IMR-90 (cell line): Measurements from ENCODE around the gene PPP2R2D. TPM values are rescaled to one million over a fixed set of nuclear protein-coding genes. Genes with fewer than 3 reads are reported as not detected.

Experiments
- ATAC-seq: fragments of 200-7000 bp; cut with Tn5 transposase; 2 replicates; pipeline ENCODE4 v1.9.1; 2020; ENCODE audit warnings: low read depth, mild to moderate bottlenecking, moderate library complexity
- BruUV-seq: library from RNA; stranded (reverse); fragments of 400-500 nt; replicated peaks from 2 replicates; lab custom pipeline; 2021; lab: Mats Ljungman, UMichigan
- CTCF ChIA-PET: fragments of 300-600 bp; formaldehyde crosslinking; extraction: SDS; loops from one replicate; lab custom pipeline; 2021; ENCODE audit warnings: antibody characterized with exemption; lab: Yijun Ruan, JAX
- POLR2A ChIA-PET: fragments of 300-600 bp; sonication (Branson Sonifier 250); formaldehyde crosslinking; loops from one replicate; lab custom pipeline; 2022; ENCODE audit warnings: antibody characterized with exemption; ENCODE audit not compliant: unreplicated experiment; lab: Charles Lee
- DNase-seq: peaks from one replicate; pipeline ENCODE4 v3.0.0; 2013
- H2AFZ ChIP-seq: replicated peaks from 2 replicates; pipeline ENCODE3; 2013; ENCODE audit warnings: low read length, mild to moderate bottlenecking; ENCODE audit not compliant: poor library complexity
- H2AK5ac ChIP-seq: 2 replicates; pipeline ENCODE4 v1.6.1; 2013; ENCODE audit warnings: low read depth, low read length, inconsistent platforms
- H2AK9ac ChIP-seq: replicated peaks from 2 replicates; pipeline ENCODE3; 2013; ENCODE audit warnings: mild to moderate bottlenecking, low read depth, low read length, moderate library complexity; ENCODE audit not compliant: poor library complexity
- H2BK120ac ChIP-seq: 2 replicates; pipeline ENCODE4 v1.6.1; 2013; ENCODE audit warnings: low read depth, low read length, inconsistent platforms
- H2BK15ac ChIP-seq: 3 replicates; pipeline ENCODE4 v1.6.1; 2013; ENCODE audit warnings: low read depth, low read length, inconsistent platforms
- H2BK20ac ChIP-seq: 2 replicates; pipeline ENCODE4 v1.6.1; 2013; ENCODE audit warnings: low read depth, mild to moderate bottlenecking, inconsistent platforms, low read length, moderate library complexity
- H2BK5ac ChIP-seq: 2 replicates; pipeline ENCODE4 v1.6.1; 2013; ENCODE audit warnings: mild to moderate bottlenecking, low read depth, low read length, inconsistent platforms; ENCODE audit not compliant: poor library complexity, severe bottlenecking
- H3K14ac ChIP-seq: replicated peaks from 2 replicates; pipeline ENCODE4 v1.6.1; 2013; ENCODE audit warnings: low read depth, low read length, inconsistent platforms
- H3K18ac ChIP-seq: 2 replicates; pipeline ENCODE4 v1.6.1; 2013; ENCODE audit warnings: low read depth, low read length, control low read depth
- H3K23ac ChIP-seq: 2 replicates; pipeline ENCODE4 v1.6.1; 2013; ENCODE audit warnings: low read depth, low read length, inconsistent platforms
- H3K27ac ChIP-seq: 2 replicates; pipeline ENCODE4 v1.5.1; 2013; ENCODE audit warnings: mild to moderate bottlenecking, control low read depth, low read length; ENCODE audit not compliant: insufficient read depth
- H3K27me3 ChIP-seq: 2 replicates; pipeline ENCODE4 v1.6.1; 2013; ENCODE audit warnings: low read length; ENCODE audit not compliant: control insufficient read depth, insufficient read depth
- H3K36me3 ChIP-seq: 2 replicates; pipeline ENCODE4 v1.6.1; 2013; ENCODE audit warnings: low read length, mixed read lengths; ENCODE audit not compliant: control insufficient read depth, insufficient read depth
- H3K4ac ChIP-seq: 2 replicates; pipeline ENCODE4 v1.6.1; 2013; ENCODE audit warnings: low read depth, low read length, inconsistent platforms
- H3K4me1 ChIP-seq: 2 replicates; pipeline ENCODE4 v1.6.1; 2013; ENCODE audit warnings: low read length, mixed read lengths; ENCODE audit not compliant: control insufficient read depth, insufficient read depth
- H3K4me2 ChIP-seq: 2 replicates; pipeline ENCODE4 v1.6.1; 2013; ENCODE audit warnings: low read depth, mild to moderate bottlenecking, control low read depth, low read length, moderate library complexity
- H3K4me3 ChIP-seq: 2 replicates; pipeline ENCODE4 v1.5.1; 2013; ENCODE audit warnings: low read depth, mild to moderate bottlenecking, control low read depth, low read length, moderate library complexity; ENCODE audit not compliant: insufficient read depth
- H3K56ac ChIP-seq: 2 replicates; pipeline ENCODE4 v1.6.1; 2013; ENCODE audit warnings: low read length, inconsistent platforms; ENCODE audit not compliant: insufficient read depth; ENCODE audit errors: extremely low read depth
- H3K79me1 ChIP-seq, 2 experiments: 2 replicates each; pipeline ENCODE4 v1.6.1; 2013; ENCODE audit warnings: low read length in 2 of 2, inconsistent platforms in 1 of 2, low read depth in 1 of 2
- H3K9ac ChIP-seq: 2 replicates; pipeline ENCODE4 v1.6.1; 2013; ENCODE audit warnings: low read depth, low read length, control low read depth
- H3K9me1 ChIP-seq: 2 replicates; pipeline ENCODE4 v1.6.1; 2013; ENCODE audit warnings: low read length, inconsistent platforms; ENCODE audit not compliant: insufficient read depth
- H3K9me3 ChIP-seq: 2 replicates; pipeline ENCODE4 v1.6.1; 2013; ENCODE audit warnings: low read length; ENCODE audit not compliant: control insufficient read depth, insufficient read depth
- H4K20me1 ChIP-seq: 2 replicates; pipeline ENCODE4 v1.6.1; 2013; ENCODE audit warnings: low read length, inconsistent platforms; ENCODE audit not compliant: insufficient read depth
- H4K5ac ChIP-seq: 2 replicates; pipeline ENCODE4 v1.6.1; 2013; ENCODE audit warnings: mild to moderate bottlenecking, low read depth, low read length, control low read depth
- H4K8ac ChIP-seq, 2 experiments: 2 replicates each; pipeline ENCODE4 v1.6.1; 2013; ENCODE audit warnings: low read depth in 2 of 2, low read length in 2 of 2, control low read depth in 1 of 2, inconsistent platforms in 1 of 2
- H4K91ac ChIP-seq: 2 replicates; pipeline ENCODE4 v1.6.1; 2013; ENCODE audit warnings: low read depth, low read length, inconsistent platforms; ENCODE audit not compliant: insufficient read depth
- BHLHE40 ChIP-seq: fragments of 150-350 bp; IDR thresholded peaks from 2 replicates; pipeline ENCODE4 v1.6.1; 2016; ENCODE audit warnings: mild to moderate bottlenecking, low read depth, low read length
- CEBPB ChIP-seq: IDR thresholded peaks from 2 replicates; pipeline ENCODE4 v1.6.1; 2012; ENCODE audit warnings: low read depth, low read length, improper control_type of control experiment
- CHD1 ChIP-seq: IDR thresholded peaks from 2 replicates; pipeline ENCODE4 v1.6.1; 2012; ENCODE audit warnings: low read depth, low read length, improper control_type of control experiment
- MAFK ChIP-seq: IDR thresholded peaks from 2 replicates; pipeline ENCODE4 v1.6.1; 2012; ENCODE audit warnings: low read depth, low read length, improper control_type of control experiment
- MAZ ChIP-seq: IDR thresholded peaks from 2 replicates; pipeline ENCODE4 v1.6.1; 2012; ENCODE audit warnings: low read depth, mild to moderate bottlenecking, low read length, improper control_type of control experiment, moderate library complexity, borderline replicate concordance
- NFE2L2 ChIP-seq: fragments of 150-350 bp; IDR thresholded peaks from 2 replicates; pipeline ENCODE4 v1.6.1; 2016; ENCODE audit warnings: low read depth, mild to moderate bottlenecking, low read length
- POLR2A ChIP-seq: IDR thresholded peaks from 2 replicates; pipeline ENCODE4 v1.6.1; 2012; ENCODE audit warnings: mild to moderate bottlenecking, low read depth, low read length
- RAD21 ChIP-seq: IDR thresholded peaks from 2 replicates; pipeline ENCODE4 v1.6.1; 2012; ENCODE audit warnings: low read length, improper control_type of control experiment
- RFX5 ChIP-seq: IDR thresholded peaks from 2 replicates; pipeline ENCODE4 v1.8.0; 2012; ENCODE audit warnings: low read depth, mild to moderate bottlenecking, low read length, moderate library complexity
- WGBS, 2 experiments: methylation state at CpG; one replicate each; pipeline versions ENCODE4 v1.1.5 to v1.1.7; 2013; ENCODE audit warnings: missing lambda C conversion rate in 2 of 2; ENCODE audit not compliant: insufficient read length in 1 of 2; ENCODE audit errors: extremely low coverage in 2 of 2; 5-methylcytosine and 5-hydroxymethylcytosine counted together
- dilution Hi-C: fragments of 300-500 bp; cut with HindIII; formaldehyde crosslinking; loops from one replicate; pipeline ENCODE4 v1.14.3; 2018; ENCODE audit warnings: low sequenced_read_pairs; ENCODE audit not compliant: unreplicated experiment
- in situ Hi-C: fragments of 300-500 bp; cut with MboI; formaldehyde crosslinking; loops from 3 replicates; pipeline ENCODE4 v1.14.3; 2019; ENCODE audit warnings: low sequenced_read_pairs, inconsistent platforms, mixed read lengths
- intact Hi-C: fragments of 100-400 bp; cut with micrococcal nuclease; formaldehyde crosslinking; loops from 2 replicates; pipeline ENCODE4 v1.10.0; 2022
- polyA plus RNA-seq, 3 experiments: library from polyadenylated mRNA; depleted of rRNA; stranded (reverse); fragments of >200 nt; gene quantifications; 2 replicates each; pipeline ENCODE4 v1.2.3, GENCODE V29; 2012; ENCODE audit warnings: low replicate concordance in 1 of 3
- total RNA-seq: library from RNA; depleted of rRNA; stranded (reverse); fragments of >200 nt; gene quantifications from 2 replicates; pipeline ENCODE4 v1.2.3, GENCODE V29; 2012

The PPP2R2D gene
- total and polyA plus RNA-seq, 2 of the 4 experiments (the other 2 are of a cell fraction): 22.8 to 23.8 TPM

DNA sequence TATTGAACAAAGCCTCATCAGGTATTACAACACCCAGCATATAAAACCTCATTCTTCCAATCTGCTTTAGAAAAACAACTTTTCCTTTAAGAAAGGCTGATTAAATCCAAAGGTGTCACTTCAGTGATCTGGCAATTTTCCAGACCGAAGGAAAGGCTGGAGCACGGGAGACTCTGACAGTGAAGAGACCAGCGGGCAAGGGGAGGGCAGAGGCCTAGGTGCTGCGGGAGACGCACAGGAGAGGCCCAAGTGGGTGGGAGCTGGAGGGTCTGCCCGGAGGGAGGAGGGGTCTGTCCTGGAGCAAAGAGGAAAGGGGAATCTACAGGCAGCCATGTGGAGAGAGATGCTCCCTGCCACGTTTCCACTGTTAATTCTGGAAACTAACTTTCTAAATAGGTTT lies 24.3 kb upstream of the PPP2R2D start:
- no TSS peak for BruUV-seq
- H2BK120ac ChIP-seq: no peak overlapping the region
- no peaks in the 10 kb centered on the region for H3K79me1 ChIP-seq
- POLR2A ChIA-PET: no interaction called here
- peaks cover under 1% of the 10 kb centered on the region; the same call in 1 of the 2 replicates for H3K9me1 ChIP-seq
- no peak overlapping the region for H2AFZ ChIP-seq
- no peak overlapping the region for H2BK5ac ChIP-seq
- H3K4ac ChIP-seq: no peak overlapping the region
- DNase-seq (no peak), ATAC-seq (no peak)
- H3K4me2 ChIP-seq: no peak overlapping the region
- no peaks in the 10 kb centered on the region for H4K20me1 ChIP-seq
- H3K23ac ChIP-seq: no peak overlapping the region
- no peak overlapping the region for H2BK20ac ChIP-seq
- intact Hi-C loops (no loop called here), in situ Hi-C loops (loop anchor here (5.0 kb wide), 1 partner anchor 1689 kb away; no protein-coding TSS in a partner anchor), dilution Hi-C loops (no loop called here)
- no peak for TF ChIP-seq BHLHE40
- no peak for TF ChIP-seq CEBPB
- TF ChIP-seq MAFK: no peak
- TF ChIP-seq NFE2L2: no peak
- no peak for TF ChIP-seq RAD21
- TF ChIP-seq MAZ: no peak
- no peak for TF ChIP-seq POLR2A
- TF ChIP-seq CHD1: no peak
- no peak for TF ChIP-seq RFX5
- H3K4me3 ChIP-seq: no peak overlapping the region
- H2AK9ac ChIP-seq: no peak overlapping the region
- CTCF ChIA-PET: no interaction called here
- 7% methylated on average over 2 of the region's 7 CpGs; no CpG with 5 or more reads in 1 of the 2 experiments for WGBS, 2 experiments
- H3K18ac ChIP-seq: no peak overlapping the region
- H3K9me3 ChIP-seq: no peaks in the 10 kb centered on the region
- no peaks in the 10 kb centered on the region for H3K4me1 ChIP-seq
- no peak overlapping the region for H3K9ac ChIP-seq
- H3K27me3 ChIP-seq: peaks cover 7% of the 10 kb centered on the region; the same call in 1 of the 2 replicates
- no peak overlapping the region for H3K14ac ChIP-seq
- no peak overlapping the region for H2AK5ac ChIP-seq
- no peak overlapping the region for H3K56ac ChIP-seq
- no peak overlapping the region for H2BK15ac ChIP-seq
- no peak overlapping the region for H4K91ac ChIP-seq
- H3K27ac ChIP-seq: no peak overlapping the region
- H4K5ac ChIP-seq: no peak overlapping the region
- no peaks in the 10 kb centered on the region for H3K36me3 ChIP-seq
- no peak overlapping the region for H4K8ac ChIP-seq
